GM19468 (cell line): Measurements from ENCODE around the gene TBC1D21.

Source experiments
- ATAC-seq: cut with Tn5 transposase; IDR thresholded peaks from one replicate; pipeline ENCODE4 v1.9.1; 2021; ENCODE audit warnings: mild to moderate bottlenecking, moderate library complexity, moderate number of reproducible peaks; ENCODE audit not compliant: unreplicated experiment; ENCODE audit errors: extremely low read depth

The TBC1D21 gene

DNA sequence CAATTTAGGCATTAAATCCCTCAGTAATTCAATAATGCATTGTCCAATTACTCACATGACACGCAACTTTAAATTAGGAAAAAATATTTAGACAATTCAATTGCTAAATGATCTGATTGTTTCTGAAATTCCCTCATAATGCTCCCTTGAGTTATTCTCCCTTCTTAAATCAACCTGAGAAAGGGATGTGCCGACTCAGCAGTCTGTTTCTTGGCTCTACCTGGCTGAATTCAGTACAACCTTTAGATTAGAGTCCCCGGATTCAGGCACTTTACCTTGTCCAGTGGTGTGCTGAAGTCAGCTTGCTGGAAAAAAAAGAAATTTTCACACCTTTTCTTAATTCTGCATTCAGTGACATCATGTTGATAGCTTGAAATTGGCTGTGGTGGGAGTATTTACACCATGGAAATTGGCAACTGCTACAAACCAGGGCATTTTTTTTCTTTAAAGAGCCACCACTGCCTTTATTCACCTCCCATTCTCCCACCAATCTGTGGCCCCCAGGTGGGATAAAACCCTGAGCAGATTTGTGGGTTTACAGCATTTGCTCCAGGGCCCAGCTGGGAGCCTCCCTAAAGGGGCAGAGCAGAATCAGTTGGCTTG, 32.0 kb downstream of the TBC1D21 start:
- no peak for ATAC-seq

DNA sequence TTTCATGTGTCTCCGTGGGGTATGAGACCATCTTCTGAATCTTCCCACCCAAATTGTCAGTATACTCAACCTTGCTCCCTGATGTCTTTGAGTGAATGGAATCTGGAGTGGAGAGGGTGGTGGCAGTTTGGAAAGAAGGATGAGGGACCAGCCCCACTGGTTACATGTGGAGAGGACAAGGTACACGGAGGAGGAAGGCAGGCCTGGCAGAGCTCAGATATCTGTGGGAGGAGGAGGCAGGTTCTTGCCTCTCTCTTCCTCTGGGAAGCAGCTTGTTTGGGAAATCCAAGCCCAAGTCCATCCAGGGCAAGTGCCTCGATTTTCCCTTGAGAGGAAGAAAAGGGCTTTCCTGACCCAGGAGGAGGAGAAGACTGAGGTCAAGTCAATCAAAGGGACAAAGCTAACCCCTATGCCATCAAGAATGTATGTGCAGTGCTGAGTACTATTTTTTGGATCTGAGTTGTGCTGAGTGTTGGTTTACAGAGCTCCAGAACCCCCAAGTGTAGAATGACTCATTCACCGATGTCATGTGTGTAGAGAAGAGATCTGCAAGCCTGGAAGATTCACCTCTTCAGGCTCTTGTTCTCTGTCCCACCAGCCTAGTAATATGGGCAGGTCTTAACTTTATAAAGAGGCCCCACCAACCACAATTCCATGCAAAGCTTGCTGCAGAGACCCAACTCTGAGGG, 33.1 kb downstream of the TBC1D21 start:
- ATAC-seq, result no peak

DNA sequence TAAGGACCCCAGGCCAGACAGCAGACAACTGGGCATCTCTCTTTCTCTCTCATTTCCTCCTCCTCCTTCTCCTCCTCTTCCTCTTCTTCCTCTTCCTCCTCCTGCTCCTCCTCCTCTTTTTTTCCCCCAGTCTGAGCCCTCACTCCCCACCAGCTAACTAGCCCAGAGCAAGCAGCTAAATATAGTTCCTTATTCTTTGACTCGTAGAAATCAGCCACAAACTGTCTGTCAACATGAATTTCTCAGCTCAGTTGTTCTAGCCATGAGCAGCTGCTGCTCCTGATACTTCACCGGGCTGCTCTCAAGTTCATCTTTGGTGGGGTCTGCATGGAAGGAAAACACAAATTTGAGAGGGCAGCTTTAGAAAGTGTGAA, 33.7 kb downstream of the TBC1D21 start:
- no peak for ATAC-seq

DNA sequence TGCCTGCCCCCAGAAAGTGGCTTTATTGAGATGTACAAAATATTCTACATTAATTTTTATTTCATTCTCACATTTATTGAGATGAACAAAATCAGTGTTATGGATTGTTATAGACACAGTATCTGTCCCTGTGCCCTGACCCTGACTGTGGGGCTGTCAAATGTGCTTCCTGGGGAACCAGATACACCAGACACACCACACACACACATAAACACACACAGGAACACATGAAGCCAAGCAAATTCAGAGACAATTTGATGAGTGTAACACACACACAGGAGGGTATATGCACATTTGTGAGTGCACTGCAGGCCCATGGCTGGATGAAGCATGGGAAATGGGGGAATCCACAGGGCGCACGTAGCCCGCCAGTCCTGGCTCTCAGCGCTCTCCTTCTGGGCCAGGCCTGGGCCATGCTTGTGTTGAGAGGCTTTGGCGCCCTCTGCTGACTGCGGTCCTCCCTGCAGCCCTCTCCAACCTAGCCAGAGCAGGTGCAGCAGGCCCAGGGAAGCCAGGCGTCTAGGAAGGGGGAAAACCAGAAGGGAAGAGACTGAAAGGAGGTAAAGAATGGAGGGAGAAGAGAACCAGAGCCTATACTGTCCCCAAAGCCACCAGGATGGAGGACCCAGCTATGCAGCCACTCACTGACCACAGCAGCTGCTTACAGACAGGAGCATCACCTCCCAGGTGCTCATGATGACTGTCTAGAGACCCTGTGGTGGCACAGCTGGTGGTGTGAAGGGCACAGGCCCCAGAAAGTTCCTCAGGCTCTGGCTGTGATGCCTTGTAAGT, 34.9 kb downstream of the TBC1D21 start:
- no peak for ATAC-seq

DNA sequence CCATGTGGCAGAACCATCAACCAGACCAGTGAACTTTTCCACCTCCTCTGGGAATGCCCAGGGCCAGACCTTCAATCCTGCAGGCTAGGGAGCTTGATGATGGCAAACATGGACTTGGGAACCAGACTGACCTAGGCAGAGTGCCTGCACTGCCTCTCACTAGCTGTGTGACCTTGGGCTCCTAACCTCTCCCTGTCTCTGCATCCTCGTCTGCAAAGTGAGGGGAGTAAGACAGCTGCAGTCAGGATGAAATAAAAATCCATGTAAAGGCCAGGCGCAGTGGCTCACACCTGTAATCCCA, 35.4 kb downstream of the TBC1D21 start:
- no peak for ATAC-seq

DNA sequence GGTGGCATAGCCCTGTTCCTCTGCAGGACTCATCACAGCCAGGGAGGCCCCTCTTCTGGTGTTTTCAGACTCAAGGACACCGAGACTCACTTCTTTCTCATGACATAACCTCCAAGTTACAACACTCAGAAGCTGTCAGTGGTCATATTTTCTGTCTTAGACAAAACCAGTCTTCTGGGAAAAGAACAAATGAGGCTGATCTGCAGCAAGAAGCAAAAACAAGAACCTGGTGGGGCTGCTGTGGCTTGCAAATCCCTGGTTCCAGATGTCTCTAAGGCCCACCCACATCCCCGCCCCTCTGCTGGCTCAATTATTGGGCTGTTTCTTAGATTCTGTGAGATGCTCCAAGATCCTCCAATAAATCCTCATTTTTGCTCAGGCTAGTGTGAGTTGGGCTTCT, 36.3 kb downstream of the TBC1D21 start:
- ATAC-seq, result no peak

DNA sequence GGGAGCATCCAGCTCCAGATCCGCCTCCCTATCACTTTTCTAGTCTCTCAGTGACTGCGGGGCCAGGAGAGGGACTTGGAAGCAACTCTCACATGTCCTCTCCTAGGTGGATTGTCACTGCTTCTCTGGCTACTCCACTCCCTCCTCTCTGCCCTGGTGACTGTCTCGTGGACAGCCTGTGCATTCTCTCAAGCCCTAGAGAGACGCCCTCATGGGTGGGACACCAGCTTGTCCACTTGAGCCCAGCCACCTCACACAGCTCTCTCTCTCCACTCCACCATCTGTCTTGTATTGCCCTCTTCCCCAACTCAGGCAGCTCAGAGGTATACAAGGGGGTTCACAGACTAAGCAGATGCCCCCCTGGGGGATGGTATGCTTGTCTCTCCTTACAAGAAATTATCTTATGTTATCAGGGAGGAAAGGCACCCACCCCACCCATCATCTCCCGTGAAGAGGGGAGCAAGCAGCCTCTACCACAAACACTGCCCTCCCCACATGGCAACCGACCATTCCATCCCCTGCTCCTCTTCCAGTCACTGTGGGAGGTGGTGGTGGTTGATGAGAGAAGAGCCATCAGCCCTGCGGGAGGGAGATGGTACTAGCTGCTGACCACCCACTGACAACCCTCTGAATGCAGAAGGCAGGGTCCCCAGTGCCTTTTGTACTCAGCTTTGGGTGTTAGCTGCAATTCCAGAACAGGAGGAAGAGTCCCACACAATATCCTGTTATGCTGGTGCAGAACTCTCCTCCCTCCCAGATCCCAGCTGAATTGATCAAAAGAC, 37.3 kb downstream of the TBC1D21 start:
- no peak for ATAC-seq

DNA sequence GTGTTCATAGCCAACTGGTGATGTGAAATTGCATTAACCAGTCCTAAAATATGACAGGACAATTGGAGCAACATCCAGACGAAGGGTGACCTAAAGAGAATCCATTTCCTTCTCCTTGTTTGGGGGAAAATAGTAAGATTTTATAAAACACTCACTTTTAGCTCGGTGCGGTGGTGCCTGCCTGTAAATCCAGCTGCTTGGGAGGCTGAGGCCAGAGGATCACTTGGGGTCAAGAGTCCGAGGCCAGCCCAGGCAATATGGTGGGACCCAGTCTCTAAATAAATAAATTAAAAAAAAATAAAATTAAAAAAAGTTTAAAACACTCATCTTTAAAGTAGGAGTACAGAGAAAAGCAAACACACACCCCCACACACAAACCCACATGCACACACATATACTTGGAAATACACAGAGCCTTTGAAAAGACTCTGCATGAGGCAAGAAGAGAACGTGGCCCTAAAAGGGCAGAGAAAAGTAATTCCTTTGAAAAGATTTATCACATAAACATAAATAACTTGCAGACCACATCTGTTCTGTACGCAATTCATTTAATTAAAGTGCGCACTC, 38.7 kb downstream of the TBC1D21 start:
- no peak for ATAC-seq

DNA sequence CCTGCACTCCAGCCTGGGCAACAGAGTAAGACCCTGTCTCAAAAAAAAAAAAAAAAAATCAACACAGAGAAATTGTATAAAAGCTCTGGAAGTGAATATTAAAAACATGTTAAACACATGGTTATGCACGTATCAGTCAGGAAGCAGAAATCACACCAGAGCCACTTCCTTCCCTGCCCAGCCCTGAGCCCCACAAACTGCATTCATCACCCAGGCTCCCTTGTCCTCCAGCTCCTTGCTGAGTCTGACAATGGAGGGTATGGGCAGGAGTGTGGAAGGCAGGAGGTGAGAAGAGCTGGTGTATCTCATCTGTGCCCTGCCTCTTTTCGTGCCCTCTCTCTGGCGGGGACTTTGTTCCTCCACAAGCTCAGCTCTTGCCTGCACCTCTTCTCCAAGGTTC, 40.8 kb downstream of the TBC1D21 start:
- no peak for ATAC-seq

DNA sequence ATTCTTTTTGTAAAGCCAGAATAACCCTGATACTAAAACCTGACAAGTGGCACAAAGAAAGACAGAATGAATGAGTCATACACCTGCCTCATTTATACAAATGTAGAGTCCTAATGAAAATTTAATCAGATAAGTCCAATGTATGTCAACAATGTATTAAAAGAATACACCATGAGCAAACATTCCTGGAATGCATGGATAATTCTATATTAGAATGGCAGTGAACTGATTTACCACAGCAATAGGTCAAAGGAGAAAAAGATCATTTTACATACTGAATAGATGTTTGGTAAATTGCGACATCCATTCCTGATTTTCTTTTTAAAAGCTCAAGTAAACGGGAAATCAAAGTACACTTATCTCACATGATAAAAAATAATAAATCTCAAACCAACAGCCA, 41.7 kb downstream of the TBC1D21 start:
- ATAC-seq, result no peak

DNA sequence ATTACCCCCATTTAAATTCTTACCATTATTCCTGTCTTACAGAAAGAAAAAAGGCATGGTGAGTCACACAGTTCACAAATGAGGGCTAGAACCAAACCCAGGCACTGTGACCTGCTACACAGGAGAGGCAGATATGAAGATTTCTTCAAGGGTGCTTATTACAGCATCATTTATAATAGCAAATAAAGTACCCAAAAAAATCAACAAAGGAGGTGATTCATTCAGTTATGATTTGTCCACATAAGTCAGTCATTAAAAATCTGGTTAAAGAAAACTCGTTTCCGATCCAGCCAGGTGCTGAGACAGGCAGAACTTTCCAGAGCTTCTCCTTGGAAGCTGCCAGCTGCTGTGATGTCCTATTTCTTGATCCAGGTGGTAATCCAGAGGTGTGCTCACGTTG, 45.4 kb downstream of the TBC1D21 start:
- no peak for ATAC-seq

DNA sequence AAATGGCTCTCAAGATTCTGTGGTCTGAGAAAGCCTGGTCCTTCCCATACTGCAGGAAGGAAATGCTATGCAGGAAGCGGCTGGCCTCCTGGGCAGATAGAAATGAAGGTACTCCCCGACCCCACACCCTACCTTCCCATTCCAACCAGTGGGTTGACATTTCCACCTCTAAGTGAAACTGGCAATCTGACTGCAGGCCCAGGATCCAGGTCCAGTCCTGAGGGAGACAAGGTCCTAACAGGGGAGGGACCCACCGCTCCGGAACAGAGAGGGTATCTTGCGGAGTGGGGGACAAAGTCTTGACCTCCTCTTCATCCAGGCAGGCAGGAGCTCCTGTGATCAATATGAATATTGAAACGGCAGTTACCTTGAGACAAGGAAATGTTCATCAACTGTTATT, 46.3 kb downstream of the TBC1D21 start:
- no peak for ATAC-seq

DNA sequence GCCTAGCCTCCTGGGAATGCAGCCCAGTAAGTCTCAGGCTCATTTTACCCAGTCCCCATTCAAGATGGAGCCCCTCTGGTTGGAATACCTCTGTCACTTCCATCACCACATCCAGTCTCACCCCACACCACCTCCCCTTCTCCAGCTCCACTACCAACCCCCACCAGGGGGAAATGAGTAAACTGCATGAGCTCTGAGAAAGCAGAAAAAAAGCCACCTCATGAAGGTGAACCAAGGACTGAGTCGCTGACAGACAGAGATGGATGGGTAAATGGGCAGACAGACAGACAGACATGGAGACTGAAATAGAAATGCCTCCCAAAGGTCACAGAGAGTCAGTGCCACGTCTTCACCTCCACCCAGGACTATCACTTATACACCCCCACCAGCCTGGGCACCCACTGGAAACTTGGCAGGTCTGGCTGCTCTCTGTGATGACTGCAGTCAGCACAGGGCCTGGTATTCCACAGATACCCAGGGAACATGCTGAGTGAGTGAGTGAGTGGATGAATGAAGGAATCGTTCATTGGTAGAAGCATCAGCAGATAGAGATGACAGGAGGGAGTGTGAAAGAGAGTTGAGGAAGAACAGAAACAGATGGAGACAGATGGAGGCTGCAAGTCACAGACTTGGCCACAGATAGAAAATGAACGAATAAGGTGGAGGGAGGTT, 48.0 kb downstream of the TBC1D21 start:
- no peak for ATAC-seq

DNA sequence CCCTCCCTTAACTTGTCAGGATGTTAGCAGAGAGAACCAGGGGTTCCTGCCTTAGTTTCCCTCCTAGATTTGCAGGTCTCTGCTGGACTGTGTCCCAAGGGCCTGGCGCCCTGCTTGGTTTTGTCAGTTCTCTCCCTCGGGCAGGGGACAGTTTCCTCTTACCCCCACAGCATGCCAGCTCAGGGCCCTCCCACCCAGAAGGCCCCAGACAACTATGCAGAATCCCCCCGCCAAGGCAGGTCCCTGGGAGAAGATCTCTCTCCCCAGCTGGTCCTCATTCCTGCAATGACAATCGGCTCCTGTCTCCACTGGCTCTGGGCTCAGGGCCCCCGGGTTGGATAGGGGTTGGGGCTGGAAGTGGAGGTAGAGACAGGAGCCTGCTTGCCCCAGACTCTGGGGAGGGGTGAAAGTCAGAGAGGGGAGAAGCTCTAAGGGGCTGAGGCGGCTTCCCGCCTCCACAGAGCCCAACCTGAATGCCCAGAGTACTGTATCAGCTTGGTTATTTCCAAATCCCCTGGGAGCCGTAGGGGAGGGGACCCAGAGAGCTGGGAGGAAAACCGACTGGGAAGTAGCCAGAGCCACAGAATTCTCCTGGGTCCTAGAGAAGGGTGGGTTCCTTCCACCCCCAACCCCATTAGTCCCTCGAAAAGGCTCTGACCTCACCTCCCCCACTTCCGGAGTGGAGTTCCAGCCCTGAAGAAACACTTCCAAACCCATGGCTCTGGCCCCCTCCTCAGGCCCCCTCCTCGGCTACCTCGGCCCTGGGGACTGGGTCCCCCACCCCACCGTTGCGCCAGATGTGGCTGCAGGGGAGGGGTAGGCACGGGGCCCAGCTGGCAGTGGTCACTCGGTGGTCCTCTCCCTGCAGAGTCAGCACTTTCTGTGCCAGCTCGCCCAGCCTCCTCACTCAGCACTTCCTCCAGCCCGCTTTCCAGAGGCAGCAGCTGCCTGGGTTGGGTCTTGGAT, 49.1 kb downstream of the TBC1D21 start:
- ATAC-seq, result no peak

DNA sequence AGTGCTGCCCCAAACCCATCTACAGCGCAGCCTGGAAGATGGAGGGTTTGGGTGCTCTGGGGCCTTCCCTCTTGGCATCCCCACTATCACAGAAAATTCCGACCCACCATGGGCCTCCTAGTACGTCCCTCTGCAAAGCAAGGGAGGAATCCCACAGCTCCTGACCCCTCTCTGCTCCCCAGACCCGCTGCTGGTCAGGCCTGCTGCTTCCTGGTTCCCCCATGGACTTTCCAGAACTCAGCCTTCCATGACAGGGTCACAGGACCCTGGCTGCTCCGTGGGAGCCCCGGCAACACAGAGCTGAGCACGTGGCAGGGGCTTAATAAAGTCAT, 49.8 kb downstream of the TBC1D21 start:
- no peak for ATAC-seq

DNA sequence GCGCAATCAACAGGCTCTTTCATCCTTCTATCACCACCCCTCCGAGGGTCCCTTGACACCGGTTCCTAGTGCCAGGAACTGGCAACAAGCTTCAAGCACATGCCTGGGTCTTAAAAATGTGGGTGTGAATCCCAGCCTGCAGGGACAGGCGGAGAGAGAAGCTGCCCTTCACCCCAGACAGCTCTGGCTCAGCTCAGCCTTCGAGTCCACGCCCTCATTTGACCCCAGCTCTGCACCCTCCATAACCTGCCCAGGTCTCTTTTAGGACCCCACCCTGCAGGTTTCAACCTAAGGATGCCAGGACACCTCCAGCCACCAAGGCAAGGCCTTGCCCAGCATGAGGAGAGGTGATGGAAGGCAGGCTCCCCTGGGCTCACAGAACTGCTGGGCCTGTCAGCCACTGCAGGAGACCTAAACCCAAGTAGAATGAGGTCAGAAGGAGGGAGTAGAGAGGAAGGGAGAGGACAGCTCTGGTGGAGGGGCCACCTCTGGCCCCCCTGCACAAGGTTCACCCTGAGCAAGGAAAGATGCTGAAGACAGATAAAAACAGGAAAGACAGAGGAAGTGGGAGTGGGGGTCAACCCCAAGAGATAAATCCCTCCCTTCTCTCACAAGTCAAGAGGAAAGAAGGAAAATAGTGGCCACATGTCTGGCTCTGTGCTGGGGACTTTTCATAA, 50.3 kb downstream of the TBC1D21 start:
- no peak for ATAC-seq

DNA sequence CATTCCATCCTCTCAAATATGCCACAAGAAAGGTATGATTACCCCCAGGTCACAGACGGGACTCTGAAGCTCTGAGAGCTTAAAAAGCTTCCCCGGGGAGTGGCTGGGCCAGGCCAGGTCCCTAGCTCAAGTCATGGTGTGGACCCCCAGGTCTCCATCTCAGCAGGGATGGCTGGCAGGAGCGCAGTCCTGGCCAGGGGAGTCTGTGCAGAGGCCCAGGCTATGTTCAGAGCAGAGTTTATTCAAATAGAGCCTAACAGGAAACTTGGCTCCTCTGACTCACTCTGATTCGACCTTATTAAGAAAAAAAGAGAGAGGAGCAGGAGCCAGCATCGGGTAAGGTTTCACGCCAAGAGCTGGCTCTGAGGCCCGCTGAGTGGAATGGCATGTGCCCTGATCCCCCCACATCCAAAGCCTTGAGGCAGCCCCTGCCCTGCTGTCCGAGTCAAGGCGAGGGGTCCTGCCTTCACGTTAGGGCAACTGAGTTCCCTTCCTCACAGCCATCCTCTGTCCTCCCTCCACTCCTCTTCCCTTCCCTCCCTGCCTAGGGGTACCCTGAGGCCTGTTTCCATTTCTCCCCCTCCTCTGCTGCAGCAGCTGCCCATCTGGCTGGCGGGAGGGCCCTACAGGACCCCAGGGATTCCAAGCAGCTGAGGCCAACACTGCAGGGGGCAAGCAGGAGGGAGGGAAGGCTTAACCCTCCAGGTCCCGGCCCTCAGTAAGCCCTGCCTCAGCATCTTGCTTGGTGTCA, 51.0 kb downstream of the TBC1D21 start:
- no peak for ATAC-seq

DNA sequence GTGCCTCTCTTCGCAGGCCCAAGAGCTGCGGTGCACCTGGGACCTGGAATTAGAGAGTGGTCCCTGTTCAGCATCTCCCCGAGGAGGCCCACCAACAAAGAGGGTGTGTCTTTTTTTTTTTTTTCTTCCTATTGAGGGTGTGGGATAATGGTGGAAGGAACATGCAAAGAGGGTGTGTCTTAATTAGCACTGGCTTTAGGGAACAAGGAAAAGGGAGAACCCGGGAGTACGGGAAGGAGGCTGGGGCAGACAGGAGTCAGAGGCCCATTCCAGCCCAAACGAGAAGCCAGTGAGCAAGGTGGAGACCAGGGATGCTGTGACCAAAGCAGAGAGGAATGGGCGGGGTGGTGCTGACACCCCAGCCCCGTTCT, 52.5 kb downstream of the TBC1D21 start:
- no peak for ATAC-seq
